Measurements from ENCODE around the gene TXNRD2.

The TXNRD2 gene

GRCh38 chr22:19968450-19968891, 26.9 kb upstream of the TXNRD2 start:
- Histone ChIP-seq H3K27ac (ENCODE audit: low read length) (no peak overlapping the region), H3K79me2 (ENCODE audit: insufficient read depth, low read length) (no peaks in the 10 kb centered on the region), H4K20me1 (ENCODE audit: insufficient read depth, low read length) (peaks cover 18% of the 10 kb centered on the region), H3K27me3 (ENCODE audit: insufficient read depth, low read length, poor library complexity) (no peaks in the 10 kb centered on the region), H2AFZ (ENCODE audit: low read depth, low read length) (no peak overlapping the region), H3K4me1 (ENCODE audit: insufficient read depth, low read length) (no peaks in the 10 kb centered on the region), H3K9ac (ENCODE audit: low read depth, low read length) (no peak overlapping the region), H3K9me3 (ENCODE audit: insufficient read depth, low read length, severe bottlenecking) (no peaks in the 10 kb centered on the region), H3K4me2 (ENCODE audit: insufficient read depth, low read length) (no peak overlapping the region), H3K36me3 (ENCODE audit: insufficient read depth, low read length) (peaks cover 65% of the 10 kb centered on the region), H3K4me3 (ENCODE audit: low read depth in 1 of 2, low read length in 2 of 2) (no peak overlapping the region)
- TF ChIP-seq EZH2 (IDR thresholded peaks at IDR 0.05; ENCODE audit: borderline replicate concordance, low read depth, low read length, severe bottlenecking), result no peak
- TF ChIP-seq, protein P1, sequence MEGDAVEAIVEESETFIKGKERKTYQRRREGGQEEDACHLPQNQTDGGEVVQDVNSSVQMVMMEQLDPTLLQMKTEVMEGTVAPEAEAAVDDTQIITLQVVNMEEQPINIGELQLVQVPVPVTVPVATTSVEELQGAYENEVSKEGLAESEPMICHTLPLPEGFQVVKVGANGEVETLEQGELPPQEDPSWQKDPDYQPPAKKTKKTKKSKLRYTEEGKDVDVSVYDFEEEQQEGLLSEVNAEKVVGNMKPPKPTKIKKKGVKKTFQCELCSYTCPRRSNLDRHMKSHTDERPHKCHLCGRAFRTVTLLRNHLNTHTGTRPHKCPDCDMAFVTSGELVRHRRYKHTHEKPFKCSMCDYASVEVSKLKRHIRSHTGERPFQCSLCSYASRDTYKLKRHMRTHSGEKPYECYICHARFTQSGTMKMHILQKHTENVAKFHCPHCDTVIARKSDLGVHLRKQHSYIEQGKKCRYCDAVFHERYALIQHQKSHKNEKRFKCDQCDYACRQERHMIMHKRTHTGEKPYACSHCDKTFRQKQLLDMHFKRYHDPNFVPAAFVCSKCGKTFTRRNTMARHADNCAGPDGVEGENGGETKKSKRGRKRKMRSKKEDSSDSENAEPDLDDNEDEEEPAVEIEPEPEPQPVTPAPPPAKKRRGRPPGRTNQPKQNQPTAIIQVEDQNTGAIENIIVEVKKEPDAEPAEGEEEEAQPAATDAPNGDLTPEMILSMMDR (IDR thresholded peaks at IDR 0.05; ENCODE audit: borderline replicate concordance, extremely low read depth, low read length, poor library complexity, severe bottlenecking), result no peak
- DNase-seq, result no peak
- ATAC-seq (ENCODE audit: insufficient read depth, low read depth), result no peak

- H3K4me3 ChIP-seq (ENCODE audit: low read depth in 1 of 2, low read length in 2 of 2), result no peak overlapping the region
- no peaks in the 10 kb centered on the region for H3K27me3 ChIP-seq (ENCODE audit: insufficient read depth, low read length, poor library complexity)
- no peak for ATAC-seq (ENCODE audit: insufficient read depth, low read depth)
- no peaks in the 10 kb centered on the region for H3K4me1 ChIP-seq (ENCODE audit: insufficient read depth, low read length)
- TF ChIP-seq, protein P1 (IDR thresholded peaks at IDR 0.05; ENCODE audit: borderline replicate concordance, extremely low read depth, low read length, poor library complexity, severe bottlenecking), result no peak
- TF ChIP-seq EZH2 (IDR thresholded peaks at IDR 0.05; ENCODE audit: borderline replicate concordance, low read depth, low read length, severe bottlenecking), result no peak
- H3K36me3 ChIP-seq (ENCODE audit: insufficient read depth, low read length), result peaks cover 70% of the 10 kb centered on the region
- H3K4me2 ChIP-seq (ENCODE audit: insufficient read depth, low read length), result no peak overlapping the region
- H3K9ac ChIP-seq (ENCODE audit: low read depth, low read length), result no peak overlapping the region
- no peaks in the 10 kb centered on the region for H3K9me3 ChIP-seq (ENCODE audit: insufficient read depth, low read length, severe bottlenecking)
- peaks cover 20% of the 10 kb centered on the region for H4K20me1 ChIP-seq (ENCODE audit: insufficient read depth, low read length)
- no peak overlapping the region for H2AFZ ChIP-seq (ENCODE audit: low read depth, low read length)
- no peaks in the 10 kb centered on the region for H3K79me2 ChIP-seq (ENCODE audit: insufficient read depth, low read length)
- no peak for DNase-seq
- no peak overlapping the region for H3K27ac ChIP-seq (ENCODE audit: low read length)
These were observed 26.3 kb upstream of the TXNRD2 start for GRCh38 chr22:19967850-19968449.

GRCh38 chr22:19966908-19967750, 25.5 kb upstream of the TXNRD2 start:
- ATAC-seq (ENCODE audit: insufficient read depth, low read depth), result no peak
- H3K4me2 ChIP-seq (ENCODE audit: insufficient read depth, low read length), result no peak overlapping the region
- no peaks in the 10 kb centered on the region for H3K9me3 ChIP-seq (ENCODE audit: insufficient read depth, low read length, severe bottlenecking)
- H3K4me3 ChIP-seq (ENCODE audit: low read depth in 1 of 2, low read length in 2 of 2), result no peak overlapping the region
- DNase-seq, result no peak
- no peaks in the 10 kb centered on the region for H3K27me3 ChIP-seq (ENCODE audit: insufficient read depth, low read length, poor library complexity)
- no peak overlapping the region for H3K9ac ChIP-seq (ENCODE audit: low read depth, low read length)
- H2AFZ ChIP-seq (ENCODE audit: low read depth, low read length), result no peak overlapping the region
- H3K79me2 ChIP-seq (ENCODE audit: insufficient read depth, low read length), result no peaks in the 10 kb centered on the region
- H3K27ac ChIP-seq (ENCODE audit: low read length), result no peak overlapping the region
- H3K36me3 ChIP-seq (ENCODE audit: insufficient read depth, low read length), result peaks cover 78% of the 10 kb centered on the region
- no peaks in the 10 kb centered on the region for H3K4me1 ChIP-seq (ENCODE audit: insufficient read depth, low read length)
- TF ChIP-seq, protein P1 (IDR thresholded peaks at IDR 0.05; ENCODE audit: borderline replicate concordance, extremely low read depth, low read length, poor library complexity, severe bottlenecking), result no peak
- TF ChIP-seq EZH2 (IDR thresholded peaks at IDR 0.05; ENCODE audit: borderline replicate concordance, low read depth, low read length, severe bottlenecking), result no peak
- peaks cover 27% of the 10 kb centered on the region for H4K20me1 ChIP-seq (ENCODE audit: insufficient read depth, low read length)
